IPS-18a (cell line): ENCODE results near the gene RAVER2.
"Not testable (repeated sequence)": the region's sequence is repeated elsewhere in the genome, so short reads cannot be mapped to it uniquely, and the experiment has no call there.

ENCODE experiments used
- H3K27ac ChIP-seq: one replicate; pipeline ENCODE4 v1.5.1; 2013; ENCODE audit warnings: low read length
- H3K27me3 ChIP-seq: one replicate; pipeline ENCODE4 v1.6.1; 2013; ENCODE audit warnings: mild to moderate bottlenecking, low read length; ENCODE audit not compliant: control insufficient read depth, insufficient read depth
- H3K36me3 ChIP-seq: one replicate; pipeline ENCODE4 v1.6.1; 2013; ENCODE audit warnings: low read depth, low read length; ENCODE audit not compliant: control insufficient read depth
- H3K4me1 ChIP-seq: one replicate; pipeline ENCODE4 v1.6.1; 2013; ENCODE audit warnings: low read depth, low read length; ENCODE audit not compliant: control insufficient read depth
- H3K4me3 ChIP-seq: one replicate; pipeline ENCODE4 v1.5.1; 2013; ENCODE audit warnings: low read length
- H3K9ac ChIP-seq: one replicate; pipeline ENCODE4 v1.6.1; 2013; ENCODE audit warnings: mild to moderate bottlenecking, low read length, moderate library complexity
- H3K9me3 ChIP-seq: one replicate; pipeline ENCODE4 v1.6.1; 2013; ENCODE audit warnings: low read depth, low read length; ENCODE audit not compliant: control insufficient read depth

Gene RAVER2

GRCh38 chr1:64820572-64820971, 75.7 kb downstream of the RAVER2 start:
- H3K27ac ChIP-seq, H3K36me3 ChIP-seq, H3K4me1 ChIP-seq, H3K9ac ChIP-seq, H3K4me3 ChIP-seq, H3K27me3 ChIP-seq, H3K9me3 ChIP-seq: not testable (repeated sequence)

GRCh38 chr1:64822621-64823020, 77.7 kb downstream of the RAVER2 start:
- Histone ChIP-seq H3K27ac (no peak overlapping the region), H3K27me3 (no peaks in the 10 kb centered on the region), H3K9me3 (no peaks in the 10 kb centered on the region), H3K4me3 (no peak overlapping the region), H3K4me1 (peaks cover 3% of the 10 kb centered on the region), H3K9ac (no peak overlapping the region), H3K36me3 (no peaks in the 10 kb centered on the region)

- H3K4me1 ChIP-seq, result peaks cover 3% of the 10 kb centered on the region
- H3K9ac ChIP-seq, result no peak overlapping the region
- no peak overlapping the region for H3K27ac ChIP-seq
- H3K36me3 ChIP-seq, result no peaks in the 10 kb centered on the region
- no peaks in the 10 kb centered on the region for H3K9me3 ChIP-seq
- H3K4me3 ChIP-seq, result no peak overlapping the region
- H3K27me3 ChIP-seq, result no peaks in the 10 kb centered on the region
Observed at GRCh38 chr1:64823691-64824476, 79.0 kb downstream of the RAVER2 start.

GRCh38 chr1:64826991-64827390, 82.1 kb downstream of the RAVER2 start:
- H3K4me1 ChIP-seq, result peaks cover 3% of the 10 kb centered on the region
- H3K27ac ChIP-seq, result no peak overlapping the region
- no peaks in the 10 kb centered on the region for H3K9me3 ChIP-seq
- no peak overlapping the region for H3K9ac ChIP-seq
- no peaks in the 10 kb centered on the region for H3K36me3 ChIP-seq
- H3K4me3 ChIP-seq, result no peak overlapping the region
- no peaks in the 10 kb centered on the region for H3K27me3 ChIP-seq

GRCh38 chr1:64828829-64829228, 84.0 kb downstream of the RAVER2 start:
- Histone ChIP-seq H3K27ac (no peak overlapping the region), H3K4me3 (no peak overlapping the region), H3K36me3 (peaks cover 8% of the 10 kb centered on the region), H3K9ac (no peak overlapping the region), H3K27me3 (no peaks in the 10 kb centered on the region), H3K4me1 (peaks cover 1% of the 10 kb centered on the region), H3K9me3 (no peaks in the 10 kb centered on the region)

- no peaks in the 10 kb centered on the region for H3K9me3 ChIP-seq
- no peak overlapping the region for H3K4me3 ChIP-seq
- H3K9ac ChIP-seq, result no peak overlapping the region
- H3K27ac ChIP-seq, result no peak overlapping the region
- no peaks in the 10 kb centered on the region for H3K27me3 ChIP-seq
- peaks cover 12% of the 10 kb centered on the region for H3K36me3 ChIP-seq
- no peaks in the 10 kb centered on the region for H3K4me1 ChIP-seq
Observed at GRCh38 chr1:64829411-64830029, 84.6 kb downstream of the RAVER2 start.

- H3K27ac ChIP-seq, result no peak overlapping the region
- no peaks in the 10 kb centered on the region for H3K27me3 ChIP-seq
- no peaks in the 10 kb centered on the region for H3K4me1 ChIP-seq
- no peak overlapping the region for H3K4me3 ChIP-seq
- no peaks in the 10 kb centered on the region for H3K9me3 ChIP-seq
- H3K9ac ChIP-seq, result no peak overlapping the region
- peaks cover 18% of the 10 kb centered on the region for H3K36me3 ChIP-seq
Observed at GRCh38 chr1:64830030-64830651, 85.3 kb downstream of the RAVER2 start.

GRCh38 chr1:64834734-64835133, 89.9 kb downstream of the RAVER2 start:
- Histone ChIP-seq H3K27me3 (no peaks in the 10 kb centered on the region), H3K4me3 (no peak overlapping the region), H3K4me1 (no peaks in the 10 kb centered on the region), H3K9ac (no peak overlapping the region), H3K36me3 (peaks cover 34% of the 10 kb centered on the region), H3K9me3 (no peaks in the 10 kb centered on the region), H3K27ac (no peak overlapping the region)

GRCh38 chr1:64836802-64837201, 91.9 kb downstream of the RAVER2 start:
- no peak overlapping the region for H3K9ac ChIP-seq
- H3K4me3 ChIP-seq, result no peak overlapping the region
- no peaks in the 10 kb centered on the region for H3K9me3 ChIP-seq
- H3K36me3 ChIP-seq, result peaks cover 34% of the 10 kb centered on the region
- H3K27ac ChIP-seq, result no peak overlapping the region
- no peaks in the 10 kb centered on the region for H3K4me1 ChIP-seq
- no peaks in the 10 kb centered on the region for H3K27me3 ChIP-seq

GRCh38 chr1:64838486-64838885, 93.6 kb downstream of the RAVER2 start:
- Histone ChIP-seq H3K9me3 (no peaks in the 10 kb centered on the region), H3K27me3 (no peaks in the 10 kb centered on the region), H3K9ac (no peak overlapping the region), H3K27ac (no peak overlapping the region), H3K4me1 (no peaks in the 10 kb centered on the region), H3K36me3 (peaks cover 29% of the 10 kb centered on the region), H3K4me3 (no peak overlapping the region)

GRCh38 chr1:64839261-64839660, 94.4 kb downstream of the RAVER2 start:
- H3K27ac ChIP-seq, result no peak overlapping the region
- H3K4me3 ChIP-seq, result no peak overlapping the region
- peaks cover 22% of the 10 kb centered on the region for H3K36me3 ChIP-seq
- H3K9me3 ChIP-seq, result no peaks in the 10 kb centered on the region
- H3K4me1 ChIP-seq, result no peaks in the 10 kb centered on the region
- no peak overlapping the region for H3K9ac ChIP-seq
- no peaks in the 10 kb centered on the region for H3K27me3 ChIP-seq
